Gastrocnemius medialis (tissue), 4 donors: Measurements from ENCODE around the gene MRPL50. TPM values are rescaled to one million over a fixed set of nuclear protein-coding genes. Genes with fewer than 3 reads are reported as not detected.

Source experiments
- ATAC-seq, 2 donors: fragments of 150-250 bp; one replicate each; pipeline ENCODE4 v1.9.1; 2016
- DNase-seq, 2 donors: peaks; one replicate each; pipeline ENCODE4 v3.0.0-alpha.2; 2019
- H3K27ac ChIP-seq, 4 donors: fragments of 200-600 bp; sonication (generic); 1 replicate in 1 of 4; 2 replicates in 3 of 4; pipeline ENCODE4 v1.5.1; 2016 to 2018; ENCODE audit warnings: mild to moderate bottlenecking in 2 of 4, moderate library complexity in 1 of 4
- H3K27me3 ChIP-seq, 3 donors: fragments of 200-600 bp; sonication (generic) in 2 of 3; 1 replicate in 1 of 3; 2 replicates in 2 of 3; pipeline versions ENCODE4 v1.5.1 to v1.6.0; 2016 to 2019; ENCODE audit warnings: mild to moderate bottlenecking in 1 of 3, moderate library complexity in 1 of 3
- H3K36me3 ChIP-seq, 2 donors: fragments of 200-600 bp; sonication (generic) in 1 of 2; one replicate each; pipeline ENCODE4 v1.5.1; 2017 to 2018
- H3K4me1 ChIP-seq, 2 donors: fragments of 200-600 bp; sonication (generic) in 1 of 2; one replicate each; pipeline ENCODE4 v1.5.1; 2016 to 2017; ENCODE audit warnings: mild to moderate bottlenecking in 2 of 2
- H3K4me3 ChIP-seq, 4 donors: fragments of 200-600 bp; sonication (generic) in 3 of 4; 1 replicate in 1 of 4; 2 replicates in 3 of 4; pipeline ENCODE4 v1.5.1; 2016 to 2019; ENCODE audit warnings: mild to moderate bottlenecking in 2 of 4
- H3K9me3 ChIP-seq, 3 donors: fragments of 200-600 bp; sonication (generic) in 2 of 3; 1 replicate in 1 of 3; 2 replicates in 2 of 3; pipeline ENCODE4 v1.5.1; 2016 to 2019
- POLR2A ChIP-seq, 2 donors: fragments of 450-650 bp; IDR thresholded peaks; one replicate each; pipeline ENCODE4 v1.6.1; 2017; ENCODE audit warnings: antibody characterized with exemption in 2 of 2, mild to moderate bottlenecking in 2 of 2, moderate library complexity in 2 of 2
- in situ Hi-C, 4 donors: fragments of 200-750 bp; cut with MboI; loops; one replicate each; pipeline versions ENCODE4 v1.15.0 to v1.8.0; 2017; ENCODE audit warnings: low sequenced_read_pairs in 4 of 4
- intact Hi-C: fragments of 100-400 bp; cut with DNase I; formaldehyde crosslinking; loops from one replicate; pipeline ENCODE4 v1.15.1; 2023; ENCODE audit warnings: low total_unique reads
- total RNA-seq, 4 donors: library from RNA; depleted of rRNA; stranded (reverse); fragments of >200 nt; gene quantifications; one replicate each; pipeline versions ENCODE4 v1.1.0 to v1.2.3, GENCODE V29; 2016
- TF ChIP-seq, protein P1 (sequence below), 5 experiments: fragments of 450-650 bp in 3 of 5; fragments of 200-600 bp in 2 of 5; sonication (generic) in 2 of 5; IDR thresholded peaks in 4 of 5; conservative IDR thresholded peaks in 1 of 5; 1 replicate in 4 of 5; 2 replicates in 1 of 5; pipeline ENCODE4 v1.5.1; 2016 to 2019; ENCODE audit warnings: antibody characterized with exemption in 5 of 5, mild to moderate bottlenecking in 3 of 5, moderate library complexity in 3 of 5

Gene MRPL50
- total RNA-seq, 4 donors from 2014 or later = 6.3 to 13.7 (median 10.2) TPM

DNA sequence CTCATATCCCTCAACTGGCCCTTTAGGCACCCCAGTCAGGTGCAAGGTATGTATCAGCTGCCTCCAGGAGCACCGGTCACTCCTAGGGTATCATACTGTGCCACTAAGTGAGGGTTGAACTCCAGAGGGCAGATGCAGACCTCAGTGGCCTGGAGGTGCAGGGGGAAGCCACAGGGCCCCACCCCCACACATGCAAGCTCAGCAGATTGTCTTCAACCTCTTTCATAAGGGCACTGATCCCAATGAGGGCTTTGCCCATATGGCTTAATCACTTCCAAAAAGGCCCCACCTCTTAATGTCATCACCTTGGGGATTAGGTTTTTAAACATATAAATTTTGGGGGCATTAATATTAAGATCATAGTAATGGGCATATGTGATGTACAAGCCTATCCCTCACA lies 41.8 kb downstream of the MRPL50 start:
- H3K4me1 ChIP-seq = no peaks in the 10 kb centered on the region
- no peaks in the 10 kb centered on the region for H3K9me3 ChIP-seq
- intact Hi-C loops = no loop called here
- DNase-seq (no peak), ATAC-seq (no peak)
- H3K4me3 ChIP-seq = no peak overlapping the region
- TF ChIP-seq, protein P1, sequence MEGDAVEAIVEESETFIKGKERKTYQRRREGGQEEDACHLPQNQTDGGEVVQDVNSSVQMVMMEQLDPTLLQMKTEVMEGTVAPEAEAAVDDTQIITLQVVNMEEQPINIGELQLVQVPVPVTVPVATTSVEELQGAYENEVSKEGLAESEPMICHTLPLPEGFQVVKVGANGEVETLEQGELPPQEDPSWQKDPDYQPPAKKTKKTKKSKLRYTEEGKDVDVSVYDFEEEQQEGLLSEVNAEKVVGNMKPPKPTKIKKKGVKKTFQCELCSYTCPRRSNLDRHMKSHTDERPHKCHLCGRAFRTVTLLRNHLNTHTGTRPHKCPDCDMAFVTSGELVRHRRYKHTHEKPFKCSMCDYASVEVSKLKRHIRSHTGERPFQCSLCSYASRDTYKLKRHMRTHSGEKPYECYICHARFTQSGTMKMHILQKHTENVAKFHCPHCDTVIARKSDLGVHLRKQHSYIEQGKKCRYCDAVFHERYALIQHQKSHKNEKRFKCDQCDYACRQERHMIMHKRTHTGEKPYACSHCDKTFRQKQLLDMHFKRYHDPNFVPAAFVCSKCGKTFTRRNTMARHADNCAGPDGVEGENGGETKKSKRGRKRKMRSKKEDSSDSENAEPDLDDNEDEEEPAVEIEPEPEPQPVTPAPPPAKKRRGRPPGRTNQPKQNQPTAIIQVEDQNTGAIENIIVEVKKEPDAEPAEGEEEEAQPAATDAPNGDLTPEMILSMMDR (IDR thresholded peaks at IDR 0.05 in 4 of 5, conservative IDR thresholded peaks at IDR 0.05 in 1 of 5) = no peak
- TF ChIP-seq POLR2A (IDR thresholded peaks at IDR 0.05) = no peak
- in situ Hi-C loops = no loop called here
- no peaks in the 10 kb centered on the region for H3K27me3 ChIP-seq
- H3K36me3 ChIP-seq = no peaks in the 10 kb centered on the region
- no peak overlapping the region for H3K27ac ChIP-seq

DNA sequence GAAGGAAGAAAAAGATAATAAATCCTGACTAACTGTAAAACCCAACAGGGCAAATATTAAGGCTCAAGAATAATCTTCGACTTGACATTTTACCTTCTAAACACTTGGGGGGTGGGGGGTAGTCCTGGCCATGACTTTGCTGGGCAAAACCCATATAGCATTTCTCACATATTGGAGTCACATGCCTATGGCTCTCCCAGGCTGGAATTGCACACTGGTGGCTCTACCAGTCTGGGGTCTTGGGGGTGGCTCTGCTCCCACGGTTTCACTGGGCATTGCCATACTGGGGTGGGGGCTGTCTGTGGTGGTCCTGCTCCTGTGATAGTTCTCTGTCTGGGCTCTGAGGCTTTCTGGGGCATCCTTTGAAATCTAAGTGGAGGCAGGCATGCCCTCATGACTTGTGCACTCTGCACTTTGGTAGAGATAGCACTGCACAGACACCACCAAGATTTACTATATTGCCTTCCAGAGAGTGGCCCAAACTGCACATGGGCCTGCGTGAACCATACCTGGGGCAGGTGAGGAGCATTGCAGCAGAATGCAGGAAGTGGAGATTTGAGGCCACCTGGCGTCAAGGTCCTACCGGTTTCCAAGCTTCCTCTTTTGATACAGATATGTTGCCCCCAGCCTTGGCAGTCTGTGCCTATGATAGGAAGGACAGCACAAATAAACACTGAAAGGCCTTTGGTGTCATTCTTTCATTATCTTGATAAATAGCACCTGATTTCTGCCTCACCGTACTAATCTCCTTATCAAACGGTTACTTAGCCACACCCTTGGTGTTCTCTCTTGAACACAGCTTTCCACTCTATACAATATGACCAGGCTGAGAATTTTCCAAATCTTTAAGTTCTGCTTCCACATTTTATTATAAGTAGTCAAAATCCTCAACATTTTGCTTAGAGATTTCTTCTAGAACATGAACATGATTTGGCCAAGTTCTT lies 43.4 kb downstream of the MRPL50 start:
- no peak for ATAC-seq
- in situ Hi-C loops (no loop called here), intact Hi-C loops (no loop called here)
- DNase-seq = no peak
- H3K36me3 ChIP-seq = no peaks in the 10 kb centered on the region
- H3K9me3 ChIP-seq = no peaks in the 10 kb centered on the region
- H3K27me3 ChIP-seq = no peaks in the 10 kb centered on the region
- H3K4me3 ChIP-seq = no peak overlapping the region
- no peak overlapping the region for H3K27ac ChIP-seq
- no peaks in the 10 kb centered on the region for H3K4me1 ChIP-seq
- TF ChIP-seq, protein P1 (IDR thresholded peaks at IDR 0.05 in 4 of 5, conservative IDR thresholded peaks at IDR 0.05 in 1 of 5) = no peak
- no peak for TF ChIP-seq POLR2A (IDR thresholded peaks at IDR 0.05)

DNA sequence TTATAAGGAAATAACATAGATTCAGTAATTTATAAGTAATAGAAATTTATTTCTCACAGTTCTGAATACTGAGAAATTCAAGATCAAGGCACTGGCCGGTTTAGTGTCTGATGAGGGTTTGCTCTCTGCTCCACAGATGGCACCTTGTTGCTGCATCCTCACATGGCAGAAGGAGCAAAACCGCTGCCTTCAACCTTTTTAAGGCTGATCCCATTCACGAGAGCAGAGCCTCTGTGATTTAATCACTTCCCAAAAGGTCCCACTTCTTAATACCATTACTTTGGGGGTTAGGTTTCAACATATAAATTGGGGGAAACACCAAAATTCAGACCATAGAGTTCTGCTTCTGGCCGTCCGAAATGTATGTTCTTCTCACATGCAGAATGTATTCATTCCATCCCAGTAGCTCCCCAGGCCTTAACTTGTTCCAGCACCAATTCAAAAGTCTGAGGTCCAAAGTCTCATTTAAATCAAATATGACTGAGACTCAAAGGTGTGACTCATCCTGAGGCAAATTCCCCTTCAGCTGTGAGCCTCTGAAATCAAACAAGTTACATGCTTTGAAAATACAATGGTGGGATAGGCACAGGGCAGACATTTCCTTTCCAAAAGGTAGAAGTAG lies 44.2 kb downstream of the MRPL50 start:
- Histone ChIP-seq H3K27me3 (no peaks in the 10 kb centered on the region), H3K27ac (no peak overlapping the region), H3K4me1 (no peaks in the 10 kb centered on the region), H3K9me3 (no peaks in the 10 kb centered on the region), H3K4me3 (no peak overlapping the region), H3K36me3 (no peaks in the 10 kb centered on the region)
- in situ Hi-C loops (no loop called here), intact Hi-C loops (no loop called here)
- no peak for TF ChIP-seq POLR2A (IDR thresholded peaks at IDR 0.05)
- TF ChIP-seq, protein P1 (IDR thresholded peaks at IDR 0.05 in 4 of 5, conservative IDR thresholded peaks at IDR 0.05 in 1 of 5) = no peak
- DNase-seq (no peak), ATAC-seq (no peak)

DNA sequence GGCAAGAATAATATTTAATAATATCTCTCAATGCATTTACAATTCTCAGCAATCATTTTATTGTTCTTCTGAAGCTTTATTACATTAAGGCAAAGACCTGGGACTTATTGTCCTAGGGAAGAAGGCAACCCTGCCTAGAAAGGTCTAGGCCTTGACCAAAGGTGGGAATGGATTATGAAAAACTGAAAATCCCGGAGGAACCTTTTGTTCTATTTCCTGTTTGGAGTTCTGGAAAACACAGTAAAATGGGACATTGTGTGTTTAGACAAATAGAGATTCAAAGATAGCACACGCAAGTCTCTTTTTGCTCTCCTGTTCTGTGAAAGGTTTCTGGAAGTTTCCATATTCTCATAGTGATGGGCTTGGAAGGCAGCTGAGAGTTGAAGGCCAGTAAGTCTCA lies 44.7 kb downstream of the MRPL50 start:
- Histone ChIP-seq H3K27ac (no peak overlapping the region), H3K4me3 (no peak overlapping the region), H3K27me3 (no peaks in the 10 kb centered on the region), H3K4me1 (no peaks in the 10 kb centered on the region), H3K36me3 (no peaks in the 10 kb centered on the region), H3K9me3 (no peaks in the 10 kb centered on the region)
- no peak for TF ChIP-seq POLR2A (IDR thresholded peaks at IDR 0.05)
- TF ChIP-seq, protein P1 (IDR thresholded peaks at IDR 0.05 in 4 of 5, conservative IDR thresholded peaks at IDR 0.05 in 1 of 5) = no peak
- in situ Hi-C loops = no loop called here
- intact Hi-C loops = no loop called here
- DNase-seq = no peak
- ATAC-seq = no peak
